GM19023 (cell line): Measurements from ENCODE around the gene MAB21L3.

Source experiments
- ATAC-seq: cut with Tn5 transposase; IDR thresholded peaks from one replicate; pipeline ENCODE4 v1.9.1; 2021; ENCODE audit warnings: mild to moderate bottlenecking, moderate library complexity; ENCODE audit not compliant: unreplicated experiment

The MAB21L3 gene

GRCh38 chr1:116107371-116107770, 3.8 kb upstream of the MAB21L3 start:
- no peak for ATAC-seq

DNA sequence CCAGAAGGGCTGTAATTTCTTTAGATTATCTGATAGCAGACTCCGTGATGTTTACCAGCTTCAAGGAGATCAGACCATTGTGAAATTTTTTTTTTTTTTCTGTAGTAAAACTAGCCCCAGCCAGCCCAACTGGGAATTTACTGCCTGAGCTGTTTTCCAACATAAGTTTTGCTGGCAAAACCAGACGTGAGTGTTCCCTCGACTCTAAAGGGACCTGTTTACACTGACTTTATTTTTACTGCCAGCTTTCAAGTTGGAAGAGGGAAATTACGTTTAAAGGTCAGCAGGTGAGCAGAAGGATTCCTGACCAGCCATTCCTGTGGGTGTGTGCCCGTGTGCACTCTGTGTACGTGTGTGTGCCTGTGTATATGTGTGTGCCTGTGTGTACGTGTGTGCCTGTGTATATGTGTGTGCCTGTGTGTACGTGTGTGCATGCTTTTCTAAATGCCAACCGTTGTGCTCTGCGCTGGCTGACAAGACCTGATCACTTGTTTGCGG, 374 bp downstream of the MAB21L3 start:
- no peak for ATAC-seq

DNA sequence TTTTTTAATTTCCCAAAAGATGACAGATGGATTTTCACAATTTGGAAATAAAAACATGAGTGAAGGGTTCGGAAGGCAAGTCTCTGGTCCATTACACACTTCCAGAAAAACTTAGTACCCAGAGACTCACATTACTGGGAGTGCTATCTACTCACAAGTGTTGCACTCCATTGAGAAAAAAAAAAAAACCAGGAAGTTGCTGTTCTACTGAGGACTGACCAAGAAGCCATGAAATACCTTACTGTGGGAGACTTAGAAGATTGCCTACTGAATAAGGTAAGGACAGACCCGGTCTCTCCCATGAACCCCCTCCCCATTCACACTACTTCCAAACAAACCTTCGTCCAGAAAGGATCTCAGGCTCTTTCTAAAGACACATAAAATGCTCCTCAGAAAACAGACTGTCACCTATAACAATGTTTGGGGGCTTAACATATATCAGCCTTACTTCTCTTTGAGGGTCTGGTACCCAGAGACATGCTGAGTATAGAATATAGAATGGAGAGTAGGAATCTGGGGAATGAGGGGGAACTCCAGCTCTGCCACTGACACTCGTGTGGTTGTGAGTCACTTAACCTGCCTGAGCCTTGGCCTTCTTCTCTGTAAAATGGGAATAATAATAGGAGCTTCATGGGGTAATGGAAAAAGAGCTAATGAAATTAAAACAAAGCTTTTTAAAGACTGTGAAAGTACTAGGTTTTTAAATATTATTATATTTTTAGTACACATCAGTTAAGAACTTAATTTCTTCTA, 1.4 kb downstream of the MAB21L3 start:
- no peak for ATAC-seq

GRCh38 chr1:116113615-116114014, 2.4 kb downstream of the MAB21L3 start:
- no peak for ATAC-seq

- ATAC-seq = no peak
Measured at GRCh38 chr1:116115476-116116439, 4.6 kb downstream of the MAB21L3 start.

DNA sequence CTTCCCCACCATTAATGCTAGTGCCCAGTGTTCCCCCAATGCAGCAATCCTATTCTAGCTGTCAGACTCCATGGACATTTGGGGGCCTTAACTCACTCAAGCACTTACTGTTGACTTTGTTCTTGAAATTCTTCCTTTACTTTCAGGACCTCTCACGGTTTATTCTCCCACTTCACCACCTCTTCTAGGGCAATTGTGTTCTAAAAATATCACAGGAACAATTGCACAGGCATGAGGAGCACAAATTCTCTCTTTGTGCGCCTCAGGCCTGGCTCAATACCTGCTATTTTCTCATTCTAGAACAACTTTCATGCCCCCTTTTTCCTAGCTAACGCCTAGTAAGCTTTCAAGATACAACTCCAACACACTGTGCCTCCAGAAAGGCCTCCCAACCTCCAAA, 7.3 kb downstream of the MAB21L3 start:
- ATAC-seq = no peak

- ATAC-seq = no peak
Measured at GRCh38 chr1:116119876-116120275, 8.7 kb downstream of the MAB21L3 start.

GRCh38 chr1:116122955-116123757, 12.0 kb downstream of the MAB21L3 start:
- ATAC-seq = no peak

GRCh38 chr1:116123837-116124533, 12.8 kb downstream of the MAB21L3 start:
- no peak for ATAC-seq

DNA sequence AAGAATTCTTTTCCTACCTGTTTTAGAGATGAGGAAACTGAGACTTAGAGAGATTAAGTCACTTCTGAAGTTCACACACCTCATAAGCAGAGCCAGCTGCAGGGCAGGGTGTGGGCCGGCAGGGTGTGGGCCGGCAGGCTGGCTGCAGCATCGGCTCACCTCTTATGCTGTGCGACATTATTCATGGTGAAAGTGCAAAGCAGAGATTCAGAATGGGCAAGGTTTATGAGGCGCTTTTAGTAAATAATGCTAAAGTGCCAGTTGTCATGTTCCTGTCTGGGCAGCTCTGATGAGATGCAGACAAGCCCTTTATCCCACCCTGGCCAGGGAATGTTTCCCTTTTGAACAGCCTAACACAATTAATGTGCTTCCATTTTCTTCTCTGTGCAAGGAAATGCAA, 14.6 kb downstream of the MAB21L3 start:
- ATAC-seq = no peak

DNA sequence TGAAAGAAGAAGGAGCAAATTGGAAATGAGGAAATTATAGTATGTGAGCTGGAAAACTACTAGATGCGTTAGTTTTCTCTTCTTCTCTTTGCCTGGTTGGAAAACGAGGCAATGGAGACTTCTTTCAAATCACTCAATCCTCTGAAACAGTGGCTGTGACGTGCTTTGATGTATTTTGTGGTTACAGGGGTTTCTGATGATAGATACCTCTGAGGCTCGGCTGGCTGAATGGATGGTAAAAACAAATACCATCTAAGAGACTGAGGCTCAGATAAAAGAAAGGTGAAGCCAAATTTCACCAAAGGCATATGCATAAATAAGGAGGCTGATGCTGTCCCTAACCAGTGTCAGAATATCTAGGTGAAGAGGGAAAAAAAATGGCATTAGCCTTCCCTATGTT, 15.1 kb downstream of the MAB21L3 start:
- no peak for ATAC-seq

- no peak for ATAC-seq
Measured at GRCh38 chr1:116127123-116127847, 16.1 kb downstream of the MAB21L3 start.

DNA sequence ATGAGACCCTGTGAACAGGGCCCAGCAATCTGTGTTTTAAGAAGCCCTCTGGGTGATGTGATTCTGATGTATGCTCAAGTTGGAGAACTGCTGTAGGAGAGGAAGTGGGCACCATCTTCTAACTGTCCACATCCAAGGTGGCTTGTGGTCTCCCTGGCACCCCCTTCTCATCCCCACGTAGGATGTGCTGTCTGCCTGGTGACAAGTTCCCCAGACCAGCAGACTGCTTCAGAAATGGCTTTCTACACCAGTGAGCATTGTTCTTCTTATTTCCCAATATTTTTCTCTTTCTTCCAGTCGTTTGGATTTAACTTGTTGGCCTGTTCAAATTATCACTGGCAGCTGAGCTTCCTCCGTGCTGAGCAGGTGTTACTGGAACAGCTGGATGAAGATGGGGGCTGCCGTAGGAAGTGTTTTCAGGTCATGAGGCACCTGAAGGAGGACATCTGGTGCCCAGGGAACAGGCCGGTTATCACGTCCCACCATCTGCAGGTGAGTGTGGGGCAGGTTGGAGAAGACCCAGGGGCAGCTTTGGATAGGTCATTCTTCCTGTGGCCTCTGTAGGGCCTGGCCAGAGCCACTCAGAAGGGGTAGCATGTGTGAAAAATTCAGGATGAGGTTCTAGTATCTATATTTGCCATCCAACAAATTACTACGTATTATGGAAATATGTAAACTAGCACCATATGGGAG, 16.8 kb downstream of the MAB21L3 start:
- no peak for ATAC-seq

GRCh38 chr1:116128664-116129063, 17.5 kb downstream of the MAB21L3 start:
- ATAC-seq = no peak

DNA sequence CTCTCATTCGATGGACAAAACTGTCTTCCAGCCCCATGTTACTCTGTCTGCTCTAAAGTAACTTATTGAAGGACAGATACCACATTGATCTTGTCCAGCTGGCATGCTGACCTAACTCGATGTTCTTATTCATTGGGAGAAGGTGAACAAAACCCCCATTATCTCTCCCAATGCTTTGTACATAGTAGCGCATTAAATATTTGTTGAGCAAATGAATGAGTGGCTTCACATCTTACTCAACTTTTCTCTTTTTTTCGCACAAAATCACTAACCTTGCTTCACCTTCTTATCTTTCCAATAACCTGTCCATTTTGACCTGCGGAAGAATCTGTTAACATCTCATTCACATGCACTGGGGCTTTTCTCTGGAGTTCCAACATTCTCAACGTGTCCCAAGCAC, 18.3 kb downstream of the MAB21L3 start:
- ATAC-seq = no peak

- no peak for ATAC-seq
Measured at GRCh38 chr1:116130356-116130755, 19.2 kb downstream of the MAB21L3 start.

DNA sequence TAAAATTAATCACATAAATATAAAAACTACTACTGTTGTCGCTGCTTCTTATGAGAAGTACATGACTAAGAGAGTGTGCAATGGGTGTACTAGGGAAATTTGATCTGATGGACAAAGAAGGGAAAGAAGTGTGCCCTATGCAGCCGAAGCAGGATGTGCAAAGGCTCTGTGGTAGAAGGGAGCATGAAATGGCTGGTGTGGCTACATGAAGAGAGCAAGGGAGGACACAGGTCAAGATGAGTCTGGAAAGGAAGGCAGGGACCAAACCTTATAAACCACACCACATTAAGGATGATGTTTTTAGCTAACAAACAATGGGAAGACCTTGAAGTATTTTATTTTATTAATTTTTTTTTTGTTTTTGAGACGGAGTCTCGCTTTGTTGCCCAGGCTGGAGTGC, 20.0 kb downstream of the MAB21L3 start:
- no peak for ATAC-seq

GRCh38 chr1:116131866-116132605, 20.8 kb downstream of the MAB21L3 start:
- no peak for ATAC-seq
